HCT116 (cell line): ENCODE data around the gene CPM. TPM values are rescaled to one million over a fixed set of nuclear protein-coding genes. Genes with fewer than 3 reads are reported as not detected.

ENCODE experiments used
- ATAC-seq: fragments of 200-7000 bp; cut with Tn5 transposase; 2 replicates; pipeline ENCODE4 v1.9.1; 2020; ENCODE audit warnings: mild to moderate bottlenecking, moderate library complexity
- BruUV-seq: library from RNA; stranded (reverse); fragments of 400-500 nt; replicated peaks from 2 replicates; lab custom pipeline; 2021; lab: Mats Ljungman, UMichigan
- CTCF ChIA-PET: fragments of 300-600 bp; sonication (Branson Sonifier 250); formaldehyde crosslinking; loops from one replicate; lab custom pipeline; 2021; ENCODE audit warnings: antibody characterized with exemption; lab: Charles Lee
- POLR2A ChIA-PET: fragments of 300-600, 350-600 bp; sonication (Branson Sonifier 250); formaldehyde crosslinking; loops from one replicate; lab custom pipeline; 2021; ENCODE audit warnings: antibody characterized with exemption; lab: Charles Lee
- RAD21 ChIA-PET, 2 experiments: fragments of 300-600 bp; sonication (Branson Sonifier 250); formaldehyde crosslinking; loops; one replicate each; lab custom pipeline; 2023; ENCODE audit warnings: low total read pairs in 2 of 2; ENCODE audit not compliant: uncharacterized antibody in 2 of 2, unreplicated experiment in 2 of 2, low non-redundant PET in 1 of 2; lab: Charles Lee
- DNase-seq: peaks from one replicate; pipeline ENCODE4 v3.0.0-alpha.2; 2010; ENCODE audit warnings: low read depth, low spot score
- H2AFZ ChIP-seq: fragments of 200-600 bp; shearing (Covaris generic), sonication (generic); 2 replicates; pipeline ENCODE4 v1.6.1; 2017; ENCODE audit warnings: low read depth, mixed run types, mixed read lengths, antibody characterized with exemption, low read length; ENCODE audit not compliant: poor library complexity, severe bottlenecking
- H3K27ac ChIP-seq: 2 replicates; pipeline ENCODE4 v1.5.1; 2012; ENCODE audit warnings: low read depth, low read length
- H3K27me3 ChIP-seq: fragments of 200-600 bp; sonication (generic); 2 replicates; pipeline ENCODE4 v1.6.1; 2016; ENCODE audit warnings: mixed run types, low read length, mixed read lengths; ENCODE audit not compliant: insufficient read depth
- H3K36me3 ChIP-seq, 2 experiments: fragments of 200-500 bp in 1 of 2; fragments of 200-600 bp in 1 of 2; sonication (Bioruptor generic) in 1 of 2; sonication (generic) in 1 of 2; 2 replicates each; pipeline versions ENCODE4 v1.5.1 to v1.6.1; 2014 to 2016; ENCODE audit warnings: low read length in 2 of 2, inconsistent platforms in 1 of 2, mixed read lengths in 1 of 2, mixed run types in 1 of 2; ENCODE audit not compliant: insufficient read depth in 2 of 2, control insufficient read depth in 1 of 2
- H3K4me1 ChIP-seq, 2 experiments: fragments of 200-600 bp in 1 of 2; sonication (generic) in 1 of 2; 2 replicates each; pipeline versions ENCODE4 v1.5.1 to v1.6.1; 2012 to 2017; ENCODE audit warnings: low read length in 2 of 2, inconsistent platforms in 1 of 2, mild to moderate bottlenecking in 1 of 2, mixed read lengths in 1 of 2, mixed run types in 1 of 2, moderate library complexity in 1 of 2; ENCODE audit not compliant: insufficient read depth in 2 of 2, control insufficient read depth in 1 of 2
- H3K4me2 ChIP-seq: fragments of 200-600 bp; sonication (generic); 2 replicates; pipeline ENCODE4 v1.6.1; 2017; ENCODE audit warnings: mixed run types, low read length, mixed read lengths
- H3K4me3 ChIP-seq, 2 experiments: fragments of 200-600 bp in 1 of 2; sonication (generic) in 1 of 2; replicated peaks in 1 of 2; 2 replicates each; pipeline ENCODE4 v1.5.1; 2011 to 2016; ENCODE audit warnings: low read length in 2 of 2, control low read depth in 1 of 2, low read depth in 1 of 2, mild to moderate bottlenecking in 1 of 2, mixed read lengths in 1 of 2, mixed run types in 1 of 2
- H3K79me2 ChIP-seq: fragments of 200-600 bp; sonication (generic); 2 replicates; pipeline ENCODE4 v1.6.1; 2017; ENCODE audit warnings: mild to moderate bottlenecking, mixed run types, low read length, moderate library complexity, mixed read lengths; ENCODE audit not compliant: insufficient read depth
- H3K9ac ChIP-seq: fragments of 200-600 bp; sonication (generic); 2 replicates; pipeline ENCODE4 v1.6.1; 2016; ENCODE audit warnings: low read length, mixed read lengths
- H3K9me2 ChIP-seq: fragments of 200-600 bp; sonication (generic), shearing (Covaris generic); 2 replicates; pipeline ENCODE4 v1.6.1; 2017; ENCODE audit warnings: mixed run types, mild to moderate bottlenecking, moderate library complexity; ENCODE audit not compliant: insufficient read depth
- H3K9me3 ChIP-seq, 2 experiments: fragments of 200-500 bp in 1 of 2; fragments of 200-600 bp in 1 of 2; sonication (Bioruptor generic) in 1 of 2; sonication (generic) in 1 of 2; 2 replicates each; pipeline ENCODE4 v1.6.1; 2014 to 2017; ENCODE audit warnings: low read length in 2 of 2, mixed read lengths in 2 of 2, inconsistent platforms in 1 of 2, low read depth in 1 of 2, mild to moderate bottlenecking in 1 of 2, mixed run types in 1 of 2, moderate library complexity in 1 of 2; ENCODE audit not compliant: control insufficient read depth in 1 of 2, insufficient read depth in 1 of 2
- H4K20me1 ChIP-seq: fragments of 200-600 bp; sonication (generic), shearing (Covaris generic); 2 replicates; pipeline ENCODE4 v1.6.1; 2017; ENCODE audit warnings: mixed run types, mild to moderate bottlenecking, moderate library complexity; ENCODE audit not compliant: insufficient read depth
- FOSL1 ChIP-seq: IDR thresholded peaks from 2 replicates; pipeline ENCODE4 v1.6.1; 2012; ENCODE audit warnings: low read depth
- SRF ChIP-seq: IDR thresholded peaks from 2 replicates; pipeline ENCODE4 v1.6.1; 2012; ENCODE audit warnings: low read depth
- intact Hi-C: fragments of 100-400 bp; cut with micrococcal nuclease; formaldehyde crosslinking; loops from 2 replicates; pipeline ENCODE4 v1.10.0; 2022
- total RNA-seq: library from RNA; stranded (reverse); gene quantifications from one replicate; pipeline ENCODE4 v1.2.1, GENCODE V29; 2021; ENCODE audit not compliant: unreplicated experiment
- TF ChIP-seq, protein P1 (sequence below): IDR thresholded peaks from 2 replicates; pipeline ENCODE4 v1.6.1; 2012; ENCODE audit warnings: low read depth
- TF ChIP-seq, protein P2 (sequence below): IDR thresholded peaks from 2 replicates; pipeline ENCODE4 v1.6.1; 2011; ENCODE audit warnings: mild to moderate bottlenecking, low read length, moderate library complexity; ENCODE audit not compliant: insufficient replicate concordance; ENCODE audit errors: extremely low read depth

CPM gene
- total RNA-seq, 1 experiment from 2014 or later, result 5.3 TPM

DNA sequence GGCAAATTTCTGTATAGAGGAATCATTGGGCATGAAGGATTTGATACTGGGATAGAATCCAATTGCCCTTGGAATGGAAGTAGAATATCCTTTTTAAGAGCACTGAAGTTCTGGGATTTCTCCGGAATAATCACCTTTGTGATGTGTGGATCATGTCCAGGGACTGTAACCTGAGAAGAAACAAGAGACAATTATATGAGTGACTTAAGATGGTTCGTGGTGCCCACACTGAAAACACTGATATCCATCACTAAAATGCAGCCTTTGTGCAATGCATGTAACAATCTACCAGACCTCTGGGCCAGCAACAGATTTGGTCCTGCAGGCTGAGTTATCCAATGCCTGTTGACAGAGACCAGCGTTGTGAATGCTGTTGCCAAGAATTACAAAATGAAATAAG, 76.5 kb downstream of the CPM start:
- DNase-seq (no peak), ATAC-seq (no peak)
- Histone ChIP-seq H3K79me2 (no peaks in the 10 kb centered on the region), H3K9me3 (no peaks in the 10 kb centered on the region), H3K4me3 (no peak overlapping the region), H3K36me3 (no peaks in the 10 kb centered on the region), H3K9me2 (no peaks in the 10 kb centered on the region), H3K4me2 (no peak overlapping the region), H4K20me1 (no peaks in the 10 kb centered on the region), H3K9ac (no peak overlapping the region), H3K4me1 (no peaks in the 10 kb centered on the region), H2AFZ (no peak overlapping the region), H3K27me3 (no peaks in the 10 kb centered on the region), H3K27ac (no peak overlapping the region)
- RAD21 ChIA-PET, result no interaction called here
- POLR2A ChIA-PET, result no interaction called here
- intact Hi-C loops, result no loop called here
- TF ChIP-seq, protein P1, sequence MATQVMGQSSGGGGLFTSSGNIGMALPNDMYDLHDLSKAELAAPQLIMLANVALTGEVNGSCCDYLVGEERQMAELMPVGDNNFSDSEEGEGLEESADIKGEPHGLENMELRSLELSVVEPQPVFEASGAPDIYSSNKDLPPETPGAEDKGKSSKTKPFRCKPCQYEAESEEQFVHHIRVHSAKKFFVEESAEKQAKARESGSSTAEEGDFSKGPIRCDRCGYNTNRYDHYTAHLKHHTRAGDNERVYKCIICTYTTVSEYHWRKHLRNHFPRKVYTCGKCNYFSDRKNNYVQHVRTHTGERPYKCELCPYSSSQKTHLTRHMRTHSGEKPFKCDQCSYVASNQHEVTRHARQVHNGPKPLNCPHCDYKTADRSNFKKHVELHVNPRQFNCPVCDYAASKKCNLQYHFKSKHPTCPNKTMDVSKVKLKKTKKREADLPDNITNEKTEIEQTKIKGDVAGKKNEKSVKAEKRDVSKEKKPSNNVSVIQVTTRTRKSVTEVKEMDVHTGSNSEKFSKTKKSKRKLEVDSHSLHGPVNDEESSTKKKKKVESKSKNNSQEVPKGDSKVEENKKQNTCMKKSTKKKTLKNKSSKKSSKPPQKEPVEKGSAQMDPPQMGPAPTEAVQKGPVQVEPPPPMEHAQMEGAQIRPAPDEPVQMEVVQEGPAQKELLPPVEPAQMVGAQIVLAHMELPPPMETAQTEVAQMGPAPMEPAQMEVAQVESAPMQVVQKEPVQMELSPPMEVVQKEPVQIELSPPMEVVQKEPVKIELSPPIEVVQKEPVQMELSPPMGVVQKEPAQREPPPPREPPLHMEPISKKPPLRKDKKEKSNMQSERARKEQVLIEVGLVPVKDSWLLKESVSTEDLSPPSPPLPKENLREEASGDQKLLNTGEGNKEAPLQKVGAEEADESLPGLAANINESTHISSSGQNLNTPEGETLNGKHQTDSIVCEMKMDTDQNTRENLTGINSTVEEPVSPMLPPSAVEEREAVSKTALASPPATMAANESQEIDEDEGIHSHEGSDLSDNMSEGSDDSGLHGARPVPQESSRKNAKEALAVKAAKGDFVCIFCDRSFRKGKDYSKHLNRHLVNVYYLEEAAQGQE, result no peak
- TF ChIP-seq, protein P2, sequence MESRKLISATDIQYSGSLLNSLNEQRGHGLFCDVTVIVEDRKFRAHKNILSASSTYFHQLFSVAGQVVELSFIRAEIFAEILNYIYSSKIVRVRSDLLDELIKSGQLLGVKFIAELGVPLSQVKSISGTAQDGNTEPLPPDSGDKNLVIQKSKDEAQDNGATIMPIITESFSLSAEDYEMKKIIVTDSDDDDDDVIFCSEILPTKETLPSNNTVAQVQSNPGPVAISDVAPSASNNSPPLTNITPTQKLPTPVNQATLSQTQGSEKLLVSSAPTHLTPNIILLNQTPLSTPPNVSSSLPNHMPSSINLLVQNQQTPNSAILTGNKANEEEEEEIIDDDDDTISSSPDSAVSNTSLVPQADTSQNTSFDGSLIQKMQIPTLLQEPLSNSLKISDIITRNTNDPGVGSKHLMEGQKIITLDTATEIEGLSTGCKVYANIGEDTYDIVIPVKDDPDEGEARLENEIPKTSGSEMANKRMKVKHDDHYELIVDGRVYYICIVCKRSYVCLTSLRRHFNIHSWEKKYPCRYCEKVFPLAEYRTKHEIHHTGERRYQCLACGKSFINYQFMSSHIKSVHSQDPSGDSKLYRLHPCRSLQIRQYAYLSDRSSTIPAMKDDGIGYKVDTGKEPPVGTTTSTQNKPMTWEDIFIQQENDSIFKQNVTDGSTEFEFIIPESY, result no peak
- TF ChIP-seq SRF (no peak), FOSL1 (no peak)
- no TSS peak for BruUV-seq
- CTCF ChIA-PET, result no interaction called here
